ENCODE measurements around the gene SMAD6.

The SMAD6 gene

DNA sequence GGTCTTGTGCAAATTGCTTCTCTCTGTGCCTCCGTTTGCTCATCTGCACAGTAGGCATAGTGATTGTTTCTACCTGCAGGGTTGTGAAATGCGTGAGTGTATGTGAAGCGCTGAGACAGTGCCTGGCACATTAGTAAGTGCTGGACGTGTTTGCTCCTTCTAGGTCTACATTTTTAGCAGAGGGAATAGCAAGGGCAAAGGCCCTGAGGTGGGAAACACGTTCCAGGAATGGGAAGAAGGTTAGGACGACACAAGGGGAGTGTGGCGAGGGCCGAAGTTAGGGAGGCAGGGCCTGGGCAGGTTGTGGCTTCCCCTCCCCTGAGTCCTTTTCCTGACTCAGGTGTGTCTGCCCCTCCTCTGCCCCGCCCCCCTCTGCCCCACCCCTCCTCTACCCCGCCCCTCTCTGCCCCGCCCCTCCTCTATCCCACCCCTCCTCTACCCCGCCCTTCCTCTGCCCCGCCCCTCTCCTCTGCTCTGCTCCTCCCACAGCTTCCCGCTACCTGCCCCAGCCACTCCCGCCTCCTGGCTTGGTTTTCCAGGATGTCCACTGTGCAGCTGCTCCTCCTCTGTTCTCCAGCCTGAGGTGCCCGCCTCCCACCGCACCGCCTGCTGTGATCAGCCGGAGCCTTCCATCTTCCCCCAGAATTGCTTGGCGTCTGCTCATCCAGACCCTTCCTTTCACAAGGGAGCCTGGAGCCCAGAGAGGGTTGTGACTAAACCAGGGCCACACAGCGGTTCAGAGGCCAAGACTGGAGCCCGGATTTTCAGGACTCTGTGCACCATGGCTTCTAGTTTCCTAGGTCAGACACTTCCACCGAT is 31.1 kb upstream of the SMAD6 start:
- WGBS (ENCODE audit: extremely low coverage, insufficient coverage, low lambda C conversion rate) = no CpG with 5 or more reads among the region's 23 CpGs
- DNase-seq = peak; percentile 94

DNA sequence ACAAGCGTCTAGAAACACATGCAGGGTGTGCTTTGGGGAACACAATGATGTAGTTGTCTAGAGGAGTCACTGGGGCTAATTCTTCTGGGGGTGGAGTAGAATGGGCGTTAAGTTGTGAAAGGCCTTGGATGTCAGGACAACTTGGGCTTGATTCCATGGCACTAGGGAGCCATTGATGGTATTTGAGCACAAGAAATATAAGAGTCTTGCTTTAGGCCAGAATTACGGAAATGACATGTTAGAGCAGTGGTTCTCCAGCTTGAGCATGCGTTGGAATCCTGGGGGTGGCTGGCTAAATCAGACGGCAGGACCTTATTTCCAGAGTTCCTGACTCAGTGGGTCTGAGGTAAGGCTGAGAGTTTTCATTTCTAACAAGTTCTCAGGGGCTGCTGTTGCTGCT is 29.2 kb upstream of the SMAD6 start:
- WGBS (ENCODE audit: extremely low coverage, insufficient coverage, low lambda C conversion rate) = no CpG with 5 or more reads among the region's 5 CpGs
- Histone ChIP-seq H4K8ac (ENCODE audit: low read depth, low read length) (no peak overlapping the region), H2BK5ac (ENCODE audit: low read length) (no peak overlapping the region), H3K23ac (ENCODE audit: low read length) (no peak overlapping the region), H3K4ac (ENCODE audit: low read depth, low read length) (peak overlapping the region; percentile 8), H3K36me3 (ENCODE audit: control insufficient read depth, insufficient read depth, low read length) (no peaks in the 10 kb centered on the region), H2BK120ac (ENCODE audit: low read depth, low read length) (no peak overlapping the region), H3K56ac (ENCODE audit: low read length) (peak overlapping the region; percentile 36), H3K4me1 (ENCODE audit: control insufficient read depth, low read depth, low read length) (peaks cover 11% of the 10 kb centered on the region), H2BK15ac (replicated peaks; ENCODE audit: low read depth) (peak overlapping the region; percentile 42), H4K5ac (ENCODE audit: low read length) (peak overlapping the region; percentile 35), H3K27ac (ENCODE audit: low read depth, low read length) (no peak overlapping the region), H3K4me2 (ENCODE audit: low read length) (no peak overlapping the region), H3K18ac (ENCODE audit: low read length) (peak overlapping the region; percentile 89), H3K79me1 (ENCODE audit: low read length) (no peaks in the 10 kb centered on the region), H3K4me3 (ENCODE audit: low read length) (no peak overlapping the region), H3K79me2 (ENCODE audit: control insufficient read depth, insufficient read depth, low read length) (no peaks in the 10 kb centered on the region), H2AK5ac (ENCODE audit: low read length) (peak overlapping the region; percentile 61), H3K9ac (ENCODE audit: low read length) (peak overlapping the region; percentile 68), H3K27me3 (ENCODE audit: insufficient read depth, low read length, poor library complexity) (no peaks in the 10 kb centered on the region)
- DNase-seq = no peak

More for the DNA sequence above, 31.1 kb upstream of the SMAD6 start:
- Histone ChIP-seq H3K23ac (ENCODE audit: low read length) (no peak overlapping the region), H3K9ac (ENCODE audit: low read length) (peak overlapping the region; percentile 47), H3K27ac (ENCODE audit: low read depth, low read length) (no peak overlapping the region), H3K79me2 (ENCODE audit: control insufficient read depth, insufficient read depth, low read length) (no peaks in the 10 kb centered on the region), H3K79me1 (ENCODE audit: low read length) (no peaks in the 10 kb centered on the region), H3K27me3 (ENCODE audit: insufficient read depth, low read length, poor library complexity) (no peaks in the 10 kb centered on the region), H2BK120ac (ENCODE audit: low read depth, low read length) (no peak overlapping the region), H4K5ac (ENCODE audit: low read length) (no peak overlapping the region), H3K36me3 (ENCODE audit: control insufficient read depth, insufficient read depth, low read length) (no peaks in the 10 kb centered on the region), H2BK15ac (replicated peaks; ENCODE audit: low read depth) (no peak overlapping the region), H3K4me3 (ENCODE audit: low read length) (no peak overlapping the region), H3K4me2 (ENCODE audit: low read length) (peak overlapping the region; percentile 40), H4K8ac (ENCODE audit: low read depth, low read length) (no peak overlapping the region), H3K56ac (ENCODE audit: low read length) (peak overlapping the region; percentile 61), H3K18ac (ENCODE audit: low read length) (peak overlapping the region; percentile 18), H2BK5ac (ENCODE audit: low read length) (peak overlapping the region; percentile 10), H2AK5ac (ENCODE audit: low read length) (no peak overlapping the region), H3K4ac (ENCODE audit: low read depth, low read length) (peak overlapping the region; percentile 40), H3K4me1 (ENCODE audit: control insufficient read depth, low read depth, low read length) (peaks cover 8% of the 10 kb centered on the region)

GRCh38 chr15:66673410-66674322 is 28.4 kb upstream of the SMAD6 start:
- Histone ChIP-seq H3K79me1 (ENCODE audit: low read length) (no peaks in the 10 kb centered on the region), H3K27ac (ENCODE audit: low read depth, low read length) (peak overlapping the region; percentile 52), H4K5ac (ENCODE audit: low read length) (peak overlapping the region; percentile 35), H2BK15ac (replicated peaks; ENCODE audit: low read depth) (no peak overlapping the region), H4K8ac (ENCODE audit: low read depth, low read length) (no peak overlapping the region), H3K18ac (ENCODE audit: low read length) (peak overlapping the region; percentile 89), H3K4me3 (ENCODE audit: low read length) (no peak overlapping the region), H2AK5ac (ENCODE audit: low read length) (no peak overlapping the region), H3K4me1 (ENCODE audit: control insufficient read depth, low read depth, low read length) (peaks cover 19% of the 10 kb centered on the region), H3K27me3 (ENCODE audit: insufficient read depth, low read length, poor library complexity) (no peaks in the 10 kb centered on the region), H3K79me2 (ENCODE audit: control insufficient read depth, insufficient read depth, low read length) (no peaks in the 10 kb centered on the region), H2BK120ac (ENCODE audit: low read depth, low read length) (no peak overlapping the region), H3K4me2 (ENCODE audit: low read length) (no peak overlapping the region), H3K4ac (ENCODE audit: low read depth, low read length) (peak overlapping the region; percentile 8), H3K56ac (ENCODE audit: low read length) (peak overlapping the region; percentile 36), H3K36me3 (ENCODE audit: control insufficient read depth, insufficient read depth, low read length) (no peaks in the 10 kb centered on the region), H3K9ac (ENCODE audit: low read length) (peak overlapping the region; percentile 68), H2BK5ac (ENCODE audit: low read length) (no peak overlapping the region), H3K23ac (ENCODE audit: low read length) (no peak overlapping the region)
- DNase-seq = peak; percentile 93
- WGBS (ENCODE audit: extremely low coverage, insufficient coverage, low lambda C conversion rate) = no CpG with 5 or more reads among the region's 27 CpGs

DNA sequence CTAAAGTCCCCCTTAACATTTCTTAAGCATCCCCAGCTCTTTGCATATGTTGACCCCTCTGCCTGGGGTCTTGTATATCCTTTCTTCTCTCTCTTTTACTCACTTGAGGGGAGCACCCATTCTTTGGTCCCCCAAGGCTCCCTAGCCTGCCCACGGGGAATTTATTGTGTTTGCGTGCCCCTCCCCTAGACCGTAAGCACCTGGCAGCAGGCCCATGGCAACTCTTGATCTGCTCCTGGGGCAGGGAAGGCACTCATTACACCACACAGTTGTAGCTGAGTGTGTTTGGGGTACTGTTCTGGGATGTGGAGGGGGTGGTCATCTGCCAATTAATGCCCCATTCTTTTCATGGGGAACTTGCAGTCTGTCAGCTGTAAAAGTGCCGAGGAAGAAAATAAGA is 27.3 kb upstream of the SMAD6 start:
- Histone ChIP-seq H3K56ac (ENCODE audit: low read length) (peak overlapping the region; percentile 34), H2BK15ac (replicated peaks; ENCODE audit: low read depth) (no peak overlapping the region), H3K4ac (ENCODE audit: low read depth, low read length) (peak overlapping the region; percentile 38), H2BK5ac (ENCODE audit: low read length) (no peak overlapping the region), H3K27me3 (ENCODE audit: insufficient read depth, low read length, poor library complexity) (no peaks in the 10 kb centered on the region), H3K18ac (ENCODE audit: low read length) (no peak overlapping the region), H3K23ac (ENCODE audit: low read length) (no peak overlapping the region), H3K79me2 (ENCODE audit: control insufficient read depth, insufficient read depth, low read length) (no peaks in the 10 kb centered on the region), H4K8ac (ENCODE audit: low read depth, low read length) (no peak overlapping the region), H3K9ac (ENCODE audit: low read length) (no peak overlapping the region), H3K4me3 (ENCODE audit: low read length) (no peak overlapping the region), H3K27ac (ENCODE audit: low read depth, low read length) (no peak overlapping the region), H3K4me2 (ENCODE audit: low read length) (no peak overlapping the region), H4K5ac (ENCODE audit: low read length) (no peak overlapping the region), H2BK120ac (ENCODE audit: low read depth, low read length) (no peak overlapping the region), H3K36me3 (ENCODE audit: control insufficient read depth, insufficient read depth, low read length) (no peaks in the 10 kb centered on the region), H3K79me1 (ENCODE audit: low read length) (no peaks in the 10 kb centered on the region), H3K4me1 (ENCODE audit: control insufficient read depth, low read depth, low read length) (peaks cover 26% of the 10 kb centered on the region), H2AK5ac (ENCODE audit: low read length) (peak overlapping the region; percentile 37)
- no CpG with 5 or more reads among the region's 4 CpGs for WGBS (ENCODE audit: extremely low coverage, insufficient coverage, low lambda C conversion rate)
- no peak for DNase-seq

GRCh38 chr15:66675446-66675845 is 26.6 kb upstream of the SMAD6 start:
- Histone ChIP-seq H2BK15ac (replicated peaks; ENCODE audit: low read depth) (no peak overlapping the region), H3K9ac (ENCODE audit: low read length) (no peak overlapping the region), H3K4ac (ENCODE audit: low read depth, low read length) (peak overlapping the region; percentile 6), H3K79me2 (ENCODE audit: control insufficient read depth, insufficient read depth, low read length) (no peaks in the 10 kb centered on the region), H3K56ac (ENCODE audit: low read length) (peak overlapping the region; percentile 82), H3K18ac (ENCODE audit: low read length) (peak overlapping the region; percentile 2), H3K79me1 (ENCODE audit: low read length) (no peaks in the 10 kb centered on the region), H3K27me3 (ENCODE audit: insufficient read depth, low read length, poor library complexity) (no peaks in the 10 kb centered on the region), H2BK120ac (ENCODE audit: low read depth, low read length) (no peak overlapping the region), H3K23ac (ENCODE audit: low read length) (peak overlapping the region; percentile 25), H3K4me2 (ENCODE audit: low read length) (no peak overlapping the region), H2AK5ac (ENCODE audit: low read length) (peak overlapping the region; percentile 96), H3K4me1 (ENCODE audit: control insufficient read depth, low read depth, low read length) (peaks cover 29% of the 10 kb centered on the region), H4K5ac (ENCODE audit: low read length) (peak overlapping the region; percentile 30), H3K36me3 (ENCODE audit: control insufficient read depth, insufficient read depth, low read length) (no peaks in the 10 kb centered on the region), H3K4me3 (ENCODE audit: low read length) (no peak overlapping the region), H3K27ac (ENCODE audit: low read depth, low read length) (no peak overlapping the region), H2BK5ac (ENCODE audit: low read length) (peak overlapping the region; percentile 33), H4K8ac (ENCODE audit: low read depth, low read length) (no peak overlapping the region)
- no CpG with 5 or more reads among the region's 1 CpG for WGBS (ENCODE audit: extremely low coverage, insufficient coverage, low lambda C conversion rate)
- DNase-seq = no peak
